GM23338 (cell line): ENCODE results near the gene SLC16A12. TPM values are rescaled to one million over a fixed set of nuclear protein-coding genes. Genes with fewer than 3 reads are reported as not detected.
A peak's percentile ranks its signal among the peaks of the same experiment; 100 is the strongest.

Experiments used
- ATAC-seq: fragments of 200-7000 bp; cut with Tn5 transposase; 3 replicates; pipeline ENCODE4 v1.9.1; 2020
- DNase-seq: peaks from one replicate; pipeline ENCODE4 v3.0.0-alpha.2; 2015; ENCODE audit warnings: low spot score
- H2AFZ ChIP-seq: fragments of 200-600 bp; sonication (generic); 2 replicates; pipeline ENCODE4 v1.8.0; 2016; ENCODE audit warnings: antibody characterized with exemption, mild to moderate bottlenecking, moderate library complexity
- H3F3A ChIP-seq: fragments of 200-600 bp; sonication (generic); replicated peaks from 2 replicates; pipeline ENCODE4 v1.8.0; 2017; ENCODE audit warnings: antibody characterized with exemption, mixed run types, low read depth
- H3K27ac ChIP-seq: fragments of 200-600 bp; sonication (generic); 2 replicates; pipeline ENCODE4 v1.6.1; 2016; ENCODE audit warnings: low read depth
- H3K27me3 ChIP-seq: fragments of 200-600 bp; sonication (generic); 2 replicates; pipeline ENCODE4 v1.8.0; 2016; ENCODE audit warnings: mild to moderate bottlenecking, mixed run types, moderate library complexity; ENCODE audit not compliant: insufficient read depth
- H3K36me3 ChIP-seq: fragments of 200-600 bp; sonication (generic); 2 replicates; pipeline ENCODE4 v1.8.0; 2016; ENCODE audit warnings: mild to moderate bottlenecking; ENCODE audit not compliant: insufficient read depth
- H3K4me1 ChIP-seq: fragments of 200-600 bp; sonication (generic); 2 replicates; pipeline ENCODE4 v1.8.0; 2016; ENCODE audit warnings: mild to moderate bottlenecking, moderate library complexity; ENCODE audit not compliant: insufficient read depth
- H3K4me2 ChIP-seq: fragments of 200-600 bp; sonication (generic); 2 replicates; pipeline ENCODE4 v1.7.1; 2017; ENCODE audit warnings: mixed run types
- H3K4me3 ChIP-seq: fragments of 200-600 bp; sonication (generic); 2 replicates; pipeline ENCODE4 v1.6.1; 2016; ENCODE audit warnings: mixed run types
- H3K79me2 ChIP-seq: fragments of 200-600 bp; sonication (generic); replicated peaks from 2 replicates; pipeline ENCODE4 v1.8.0; 2017; ENCODE audit warnings: mild to moderate bottlenecking; ENCODE audit not compliant: insufficient read depth
- H3K9me2 ChIP-seq: fragments of 200-600 bp; sonication (generic); 2 replicates; pipeline ENCODE4 v1.8.0; 2017; ENCODE audit not compliant: insufficient read depth
- H4K20me1 ChIP-seq: fragments of 200-600 bp; sonication (generic); replicated peaks from 2 replicates; pipeline ENCODE4 v1.8.0; 2017; ENCODE audit warnings: mild to moderate bottlenecking; ENCODE audit not compliant: insufficient read depth
- H3K27ac Mint-ChIP-seq: 2 replicates; pipeline ENCODE4 v1.8.0; 2020; ENCODE audit warnings: inconsistent platforms, mild to moderate bottlenecking, moderate library complexity, mixed read lengths
- H3K27me3 Mint-ChIP-seq: 3 replicates; pipeline ENCODE4 v1.8.0; 2022; ENCODE audit warnings: low read depth, mild to moderate bottlenecking, moderate library complexity, mixed read lengths, inconsistent platforms; ENCODE audit not compliant: insufficient read depth, poor library complexity
- H3K36me3 Mint-ChIP-seq: 3 replicates; pipeline ENCODE4 v1.8.0; 2021; ENCODE audit warnings: low read depth, mild to moderate bottlenecking, inconsistent platforms, moderate library complexity, mixed read lengths
- H3K4me1 Mint-ChIP-seq: 3 replicates; pipeline ENCODE4 v1.8.0; 2020; ENCODE audit warnings: mild to moderate bottlenecking, inconsistent platforms, mixed read lengths
- H3K4me3 Mint-ChIP-seq: 3 replicates; pipeline ENCODE4 v1.8.0; 2021; ENCODE audit warnings: moderate library complexity, mild to moderate bottlenecking, inconsistent platforms, mixed read lengths
- H3K9me3 Mint-ChIP-seq: 3 replicates; pipeline ENCODE4 v1.8.0; 2020; ENCODE audit warnings: moderate library complexity, mild to moderate bottlenecking, inconsistent platforms, mixed read lengths
- EZH2 ChIP-seq: fragments of 200-600 bp; sonication (generic); IDR thresholded peaks from one replicate; pipeline ENCODE4 v1.8.0; 2017; ENCODE audit warnings: antibody characterized with exemption, mild to moderate bottlenecking, low read depth; ENCODE audit not compliant: unreplicated experiment
- EZH2phosphoT487 ChIP-seq: fragments of 200-600 bp; sonication (generic); IDR thresholded peaks from one replicate; pipeline ENCODE4 v1.8.1; 2018; ENCODE audit warnings: antibody characterized with exemption; ENCODE audit not compliant: unreplicated experiment
- JUNB ChIP-seq: IDR thresholded peaks from one replicate; pipeline ENCODE4 v1.6.1; 2016; ENCODE audit warnings: antibody characterized with exemption; ENCODE audit not compliant: unreplicated experiment
- NANOG ChIP-seq: IDR thresholded peaks from 2 replicates; pipeline ENCODE4 v1.6.1; 2016; ENCODE audit warnings: antibody characterized with exemption, borderline replicate concordance
- polyA plus RNA-seq: library from polyadenylated mRNA; unstranded; fragments of >200 nt; fragmentation: Nextera tagmentation; extraction: Ambion mirVana; gene quantifications from 2 replicates; pipeline ENCODE4 v1.2.1, GENCODE V29; 2016
- total RNA-seq: library from RNA; depleted of rRNA; stranded (reverse); fragments of >200 nt; shearing (Covaris generic); gene quantifications from 2 replicates; pipeline ENCODE4 v1.2.3, GENCODE V29; 2014
- TF ChIP-seq, protein P1 (sequence below), 2 experiments: fragments of 200-600 bp in 1 of 2; sonication (generic) in 1 of 2; conservative IDR thresholded peaks; 2 replicates each; pipeline versions ENCODE4 v1.5.1 to v1.6.1; 2016 to 2017; ENCODE audit warnings: antibody characterized with exemption in 2 of 2, low read depth in 2 of 2, mild to moderate bottlenecking in 2 of 2, moderate library complexity in 1 of 2
- TF ChIP-seq, protein P2 (sequence below): fragments of 250-450 bp; sonication (Bioruptor Pico); IDR thresholded peaks from 2 replicates; pipeline ENCODE4 v1.5.0; 2020; ENCODE audit warnings: mild to moderate bottlenecking, moderate library complexity
- TF ChIP-seq, protein P3 (sequence below): IDR thresholded peaks from 2 replicates; pipeline ENCODE4 v1.6.1; 2016; ENCODE audit warnings: antibody characterized with exemption

Gene SLC16A12
- total and polyA plus RNA-seq, 2 experiments from 2014 or later = 0.84 to 2.0 TPM

- H3K4me1 Mint-ChIP-seq = peaks cover 10% of the 10 kb centered on the region
- DNase-seq = peak; percentile 34
- Histone ChIP-seq H3K9me2 (peaks cover 10% of the 10 kb centered on the region; the same call in 1 of the 2 replicates), H3K27ac (no peak overlapping the region), H3K27me3 (no peaks in the 10 kb centered on the region), H3F3A (no peaks in the 10 kb centered on the region; the same call in 1 of the 2 replicates), H3K79me2 (no peaks in the 10 kb centered on the region), H3K4me1 (no peaks in the 10 kb centered on the region; the same call in 1 of the 2 replicates), H3K36me3 (no peaks in the 10 kb centered on the region), H3K4me3 (no peak overlapping the region), H2AFZ (no peak overlapping the region; the same call in 1 of the 2 replicates), H4K20me1 (no peaks in the 10 kb centered on the region), H3K4me2 (no peak overlapping the region)
- H3K9me3 Mint-ChIP-seq = peaks cover 5% of the 10 kb centered on the region; the same call in 1 of the 3 replicates
- H3K36me3 Mint-ChIP-seq = peaks cover 8% of the 10 kb centered on the region; the same call in 2 of the 3 replicates
- H3K27me3 Mint-ChIP-seq = peaks cover 5% of the 10 kb centered on the region
- TF ChIP-seq, protein P1, sequence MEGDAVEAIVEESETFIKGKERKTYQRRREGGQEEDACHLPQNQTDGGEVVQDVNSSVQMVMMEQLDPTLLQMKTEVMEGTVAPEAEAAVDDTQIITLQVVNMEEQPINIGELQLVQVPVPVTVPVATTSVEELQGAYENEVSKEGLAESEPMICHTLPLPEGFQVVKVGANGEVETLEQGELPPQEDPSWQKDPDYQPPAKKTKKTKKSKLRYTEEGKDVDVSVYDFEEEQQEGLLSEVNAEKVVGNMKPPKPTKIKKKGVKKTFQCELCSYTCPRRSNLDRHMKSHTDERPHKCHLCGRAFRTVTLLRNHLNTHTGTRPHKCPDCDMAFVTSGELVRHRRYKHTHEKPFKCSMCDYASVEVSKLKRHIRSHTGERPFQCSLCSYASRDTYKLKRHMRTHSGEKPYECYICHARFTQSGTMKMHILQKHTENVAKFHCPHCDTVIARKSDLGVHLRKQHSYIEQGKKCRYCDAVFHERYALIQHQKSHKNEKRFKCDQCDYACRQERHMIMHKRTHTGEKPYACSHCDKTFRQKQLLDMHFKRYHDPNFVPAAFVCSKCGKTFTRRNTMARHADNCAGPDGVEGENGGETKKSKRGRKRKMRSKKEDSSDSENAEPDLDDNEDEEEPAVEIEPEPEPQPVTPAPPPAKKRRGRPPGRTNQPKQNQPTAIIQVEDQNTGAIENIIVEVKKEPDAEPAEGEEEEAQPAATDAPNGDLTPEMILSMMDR (conservative IDR thresholded peaks at IDR 0.05; ENCODE audit: low read depth in 2 of 2) = peak; percentile 30 to 59; a peak in 3 of 4 replicates
- TF ChIP-seq JUNB = no peak
- TF ChIP-seq EZH2phosphoT487 = no peak
- H3K27ac Mint-ChIP-seq = no peak overlapping the region
- peak; percentile 77 for ATAC-seq
- no peak overlapping the region for H3K4me3 Mint-ChIP-seq
These were observed 20.5 kb upstream of the SLC16A12 start for GRCh38 chr10:89555688-89556445.

DNA sequence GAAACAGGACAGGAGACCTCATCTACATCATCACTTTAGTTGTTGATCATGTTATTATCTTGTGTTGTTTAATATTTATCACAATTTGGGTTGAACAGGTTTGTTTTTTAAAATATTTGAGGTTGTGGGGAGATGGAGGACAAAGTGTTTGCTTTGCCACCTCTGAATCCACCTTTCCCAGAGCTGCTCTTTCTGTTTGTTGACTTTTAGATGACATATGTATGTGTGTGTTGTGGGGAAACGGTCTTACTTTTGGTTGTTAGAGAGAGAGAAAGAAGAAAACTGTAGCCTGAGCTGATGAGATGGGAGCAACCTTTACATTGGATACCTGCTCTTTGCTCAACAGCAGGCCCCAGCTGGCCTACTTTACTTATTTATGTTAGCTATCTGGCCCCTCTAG lies 19.0 kb upstream of the SLC16A12 start:
- H3K4me1 Mint-ChIP-seq = peaks cover 10% of the 10 kb centered on the region
- no peak overlapping the region for H3K4me3 Mint-ChIP-seq
- TF ChIP-seq EZH2phosphoT487 (no peak), JUNB (no peak), EZH2 (no peak), NANOG (no peak)
- TF ChIP-seq, protein P2, sequence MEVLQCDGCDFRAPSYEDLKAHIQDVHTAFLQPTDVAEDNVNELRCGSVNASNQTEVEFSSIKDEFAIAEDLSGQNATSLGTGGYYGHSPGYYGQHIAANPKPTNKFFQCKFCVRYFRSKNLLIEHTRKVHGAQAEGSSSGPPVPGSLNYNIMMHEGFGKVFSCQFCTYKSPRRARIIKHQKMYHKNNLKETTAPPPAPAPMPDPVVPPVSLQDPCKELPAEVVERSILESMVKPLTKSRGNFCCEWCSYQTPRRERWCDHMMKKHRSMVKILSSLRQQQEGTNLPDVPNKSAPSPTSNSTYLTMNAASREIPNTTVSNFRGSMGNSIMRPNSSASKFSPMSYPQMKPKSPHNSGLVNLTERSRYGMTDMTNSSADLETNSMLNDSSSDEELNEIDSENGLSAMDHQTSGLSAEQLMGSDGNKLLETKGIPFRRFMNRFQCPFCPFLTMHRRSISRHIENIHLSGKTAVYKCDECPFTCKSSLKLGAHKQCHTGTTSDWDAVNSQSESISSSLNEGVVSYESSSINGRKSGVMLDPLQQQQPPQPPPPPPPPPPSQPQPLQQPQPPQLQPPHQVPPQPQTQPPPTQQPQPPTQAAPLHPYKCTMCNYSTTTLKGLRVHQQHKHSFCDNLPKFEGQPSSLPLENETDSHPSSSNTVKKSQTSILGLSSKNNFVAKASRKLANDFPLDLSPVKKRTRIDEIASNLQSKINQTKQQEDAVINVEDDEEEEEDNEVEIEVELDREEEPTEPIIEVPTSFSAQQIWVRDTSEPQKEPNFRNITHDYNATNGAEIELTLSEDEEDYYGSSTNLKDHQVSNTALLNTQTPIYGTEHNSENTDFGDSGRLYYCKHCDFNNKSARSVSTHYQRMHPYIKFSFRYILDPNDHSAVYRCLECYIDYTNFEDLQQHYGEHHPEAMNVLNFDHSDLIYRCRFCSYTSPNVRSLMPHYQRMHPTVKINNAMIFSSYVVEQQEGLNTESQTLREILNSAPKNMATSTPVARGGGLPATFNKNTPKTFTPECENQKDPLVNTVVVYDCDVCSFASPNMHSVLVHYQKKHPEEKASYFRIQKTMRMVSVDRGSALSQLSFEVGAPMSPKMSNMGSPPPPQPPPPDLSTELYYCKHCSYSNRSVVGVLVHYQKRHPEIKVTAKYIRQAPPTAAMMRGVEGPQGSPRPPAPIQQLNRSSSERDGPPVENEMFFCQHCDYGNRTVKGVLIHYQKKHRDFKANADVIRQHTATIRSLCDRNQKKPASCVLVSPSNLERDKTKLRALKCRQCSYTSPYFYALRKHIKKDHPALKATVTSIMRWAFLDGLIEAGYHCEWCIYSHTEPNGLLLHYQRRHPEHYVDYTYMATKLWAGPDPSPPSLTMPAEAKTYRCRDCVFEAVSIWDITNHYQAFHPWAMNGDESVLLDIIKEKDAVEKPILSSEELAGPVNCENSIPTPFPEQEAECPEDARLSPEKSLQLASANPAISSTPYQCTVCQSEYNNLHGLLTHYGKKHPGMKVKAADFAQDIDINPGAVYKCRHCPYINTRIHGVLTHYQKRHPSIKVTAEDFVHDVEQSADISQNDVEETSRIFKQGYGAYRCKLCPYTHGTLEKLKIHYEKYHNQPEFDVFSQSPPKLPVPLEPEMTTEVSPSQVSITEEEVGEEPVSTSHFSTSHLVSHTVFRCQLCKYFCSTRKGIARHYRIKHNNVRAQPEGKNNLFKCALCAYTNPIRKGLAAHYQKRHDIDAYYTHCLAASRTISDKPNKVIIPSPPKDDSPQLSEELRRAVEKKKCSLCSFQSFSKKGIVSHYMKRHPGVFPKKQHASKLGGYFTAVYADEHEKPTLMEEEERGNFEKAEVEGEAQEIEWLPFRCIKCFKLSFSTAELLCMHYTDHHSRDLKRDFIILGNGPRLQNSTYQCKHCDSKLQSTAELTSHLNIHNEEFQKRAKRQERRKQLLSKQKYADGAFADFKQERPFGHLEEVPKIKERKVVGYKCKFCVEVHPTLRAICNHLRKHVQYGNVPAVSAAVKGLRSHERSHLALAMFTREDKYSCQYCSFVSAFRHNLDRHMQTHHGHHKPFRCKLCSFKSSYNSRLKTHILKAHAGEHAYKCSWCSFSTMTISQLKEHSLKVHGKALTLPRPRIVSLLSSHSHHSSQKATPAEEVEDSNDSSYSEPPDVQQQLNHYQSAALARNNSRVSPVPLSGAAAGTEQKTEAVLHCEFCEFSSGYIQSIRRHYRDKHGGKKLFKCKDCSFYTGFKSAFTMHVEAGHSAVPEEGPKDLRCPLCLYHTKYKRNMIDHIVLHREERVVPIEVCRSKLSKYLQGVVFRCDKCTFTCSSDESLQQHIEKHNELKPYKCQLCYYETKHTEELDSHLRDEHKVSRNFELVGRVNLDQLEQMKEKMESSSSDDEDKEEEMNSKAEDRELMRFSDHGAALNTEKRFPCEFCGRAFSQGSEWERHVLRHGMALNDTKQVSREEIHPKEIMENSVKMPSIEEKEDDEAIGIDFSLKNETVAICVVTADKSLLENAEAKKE (CRISPR knock-in tag) = no peak
- TF ChIP-seq, protein P3, sequence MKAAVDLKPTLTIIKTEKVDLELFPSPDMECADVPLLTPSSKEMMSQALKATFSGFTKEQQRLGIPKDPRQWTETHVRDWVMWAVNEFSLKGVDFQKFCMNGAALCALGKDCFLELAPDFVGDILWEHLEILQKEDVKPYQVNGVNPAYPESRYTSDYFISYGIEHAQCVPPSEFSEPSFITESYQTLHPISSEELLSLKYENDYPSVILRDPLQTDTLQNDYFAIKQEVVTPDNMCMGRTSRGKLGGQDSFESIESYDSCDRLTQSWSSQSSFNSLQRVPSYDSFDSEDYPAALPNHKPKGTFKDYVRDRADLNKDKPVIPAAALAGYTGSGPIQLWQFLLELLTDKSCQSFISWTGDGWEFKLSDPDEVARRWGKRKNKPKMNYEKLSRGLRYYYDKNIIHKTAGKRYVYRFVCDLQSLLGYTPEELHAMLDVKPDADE = no peak
- peak overlapping the region; percentile 9; the same call in 1 of the 2 replicates for H2AFZ ChIP-seq
- H3K4me3 ChIP-seq = no peak overlapping the region
- peaks cover 5% of the 10 kb centered on the region for H3K27me3 Mint-ChIP-seq
- ATAC-seq (no peak), DNase-seq (no peak)
- no peaks in the 10 kb centered on the region for H3K27me3 ChIP-seq
- H3K36me3 ChIP-seq = no peaks in the 10 kb centered on the region
- H4K20me1 ChIP-seq = no peaks in the 10 kb centered on the region
- H3K9me2 ChIP-seq = peaks cover 10% of the 10 kb centered on the region; the same call in 1 of the 2 replicates
- peaks cover 5% of the 10 kb centered on the region; the same call in 1 of the 3 replicates for H3K9me3 Mint-ChIP-seq
- H3K79me2 ChIP-seq = no peaks in the 10 kb centered on the region
- H3K36me3 Mint-ChIP-seq = peaks cover 8% of the 10 kb centered on the region; the same call in 2 of the 3 replicates
- no peaks in the 10 kb centered on the region; the same call in 1 of the 2 replicates for H3K4me1 ChIP-seq
- no peaks in the 10 kb centered on the region; the same call in 1 of the 2 replicates for H3F3A ChIP-seq
- H3K27ac Mint-ChIP-seq = no peak overlapping the region
- no peak overlapping the region for H3K4me2 ChIP-seq
- H3K27ac ChIP-seq = no peak overlapping the region
